Right atrium auricular region (tissue), 2 donors: ENCODE data around the gene SLC41A3. TPM values are rescaled to one million over a fixed set of nuclear protein-coding genes. Genes with fewer than 3 reads are reported as not detected.
"Not testable (repeated sequence)": the region's sequence is repeated elsewhere in the genome, so short reads cannot be mapped to it uniquely, and the experiment has no call there.

Experiments
- DNase-seq: peaks from one replicate; pipeline ENCODE4 v3.0.0-alpha.2; 2019; ENCODE audit warnings: low spot score
- H3K27ac ChIP-seq, 2 donors: fragments of 200-600 bp; sonication (generic); 1 replicate in 1 of 2; 2 replicates in 1 of 2; pipeline ENCODE4 v1.5.1; 2016 to 2019
- H3K27me3 ChIP-seq, 2 donors: fragments of 200-600 bp; sonication (generic); one replicate each; pipeline versions ENCODE4 v1.5.1 to v1.6.0; 2017 to 2019
- H3K36me3 ChIP-seq: fragments of 200-600 bp; sonication (generic); one replicate; pipeline ENCODE4 v1.5.1; 2016
- H3K4me1 ChIP-seq, 2 donors: fragments of 200-600 bp; sonication (generic); one replicate each; pipeline versions ENCODE4 v1.5.1 to v1.6.0; 2017 to 2019
- H3K4me3 ChIP-seq, 2 donors: fragments of 200-600 bp; sonication (generic); 1 replicate in 1 of 2; 2 replicates in 1 of 2; pipeline ENCODE4 v1.5.1; 2017 to 2019; ENCODE audit warnings: mild to moderate bottlenecking in 1 of 2, moderate library complexity in 1 of 2
- H3K9me3 ChIP-seq, 2 donors: fragments of 200-600 bp; sonication (generic); one replicate each; pipeline ENCODE4 v1.5.1; 2019
- total RNA-seq, 2 donors: library from RNA; depleted of rRNA; stranded (reverse); fragments of >200 nt; gene quantifications; one replicate each; pipeline ENCODE4 v1.1.0, GENCODE V29; 2016
- TF ChIP-seq, protein P1 (sequence below), 2 donors: fragments of 200-600 bp; sonication (generic); IDR thresholded peaks; one replicate each; pipeline ENCODE4 v1.5.1; 2019; ENCODE audit warnings: antibody characterized with exemption in 2 of 2

Gene SLC41A3
- total RNA-seq, 2 donors from 2014 or later = 34.1 to 39.6 TPM

DNA sequence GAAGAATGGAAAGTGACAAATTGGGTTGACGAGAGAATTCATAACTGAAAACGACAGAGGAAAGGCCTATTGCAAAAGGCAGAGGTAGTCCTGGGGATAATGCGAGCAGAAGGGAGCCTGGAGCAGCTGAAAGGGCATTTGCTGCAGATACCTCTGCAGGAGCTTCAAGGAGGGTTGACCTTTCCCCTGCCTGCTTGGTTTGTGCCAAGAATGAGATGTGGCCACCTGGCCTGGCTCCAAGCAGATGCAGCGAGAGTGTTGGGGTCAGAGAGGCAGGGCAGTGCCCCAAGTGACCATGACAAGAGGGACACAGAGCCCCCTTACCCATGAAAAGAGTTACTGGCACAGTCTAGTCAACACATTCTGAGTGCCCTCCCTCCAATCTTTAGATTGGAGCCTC, 43.5 kb downstream of the SLC41A3 start:
- Histone ChIP-seq H3K27me3 (no peaks in the 10 kb centered on the region), H3K4me1 (no peaks in the 10 kb centered on the region), H3K36me3 (no peaks in the 10 kb centered on the region), H3K4me3 (no peak overlapping the region), H3K9me3 (peaks cover 0 to 10% of the 10 kb centered on the region in 2 donors), H3K27ac (no peak overlapping the region)
- DNase-seq = peak; percentile 42
- TF ChIP-seq, protein P1, sequence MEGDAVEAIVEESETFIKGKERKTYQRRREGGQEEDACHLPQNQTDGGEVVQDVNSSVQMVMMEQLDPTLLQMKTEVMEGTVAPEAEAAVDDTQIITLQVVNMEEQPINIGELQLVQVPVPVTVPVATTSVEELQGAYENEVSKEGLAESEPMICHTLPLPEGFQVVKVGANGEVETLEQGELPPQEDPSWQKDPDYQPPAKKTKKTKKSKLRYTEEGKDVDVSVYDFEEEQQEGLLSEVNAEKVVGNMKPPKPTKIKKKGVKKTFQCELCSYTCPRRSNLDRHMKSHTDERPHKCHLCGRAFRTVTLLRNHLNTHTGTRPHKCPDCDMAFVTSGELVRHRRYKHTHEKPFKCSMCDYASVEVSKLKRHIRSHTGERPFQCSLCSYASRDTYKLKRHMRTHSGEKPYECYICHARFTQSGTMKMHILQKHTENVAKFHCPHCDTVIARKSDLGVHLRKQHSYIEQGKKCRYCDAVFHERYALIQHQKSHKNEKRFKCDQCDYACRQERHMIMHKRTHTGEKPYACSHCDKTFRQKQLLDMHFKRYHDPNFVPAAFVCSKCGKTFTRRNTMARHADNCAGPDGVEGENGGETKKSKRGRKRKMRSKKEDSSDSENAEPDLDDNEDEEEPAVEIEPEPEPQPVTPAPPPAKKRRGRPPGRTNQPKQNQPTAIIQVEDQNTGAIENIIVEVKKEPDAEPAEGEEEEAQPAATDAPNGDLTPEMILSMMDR (IDR thresholded peaks at IDR 0.05) = no peak

DNA sequence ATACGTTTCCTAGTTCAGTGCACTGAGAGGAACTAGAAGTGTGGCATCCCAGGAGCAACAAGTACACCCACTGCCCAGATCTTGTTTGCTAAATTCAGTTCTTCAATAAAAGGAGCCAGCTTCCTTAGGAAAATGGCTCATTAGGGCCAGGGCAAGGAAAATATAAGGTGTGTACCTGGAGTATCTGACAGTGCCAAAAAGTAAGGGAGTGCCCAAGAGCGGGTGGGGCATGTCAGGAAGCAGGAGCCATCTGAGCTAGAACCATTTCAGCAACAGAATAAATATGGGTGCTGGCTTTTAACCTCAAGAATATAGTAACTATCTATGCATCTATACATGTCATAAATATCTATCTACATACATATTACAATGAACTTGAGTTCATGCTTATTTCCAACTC, 44.1 kb downstream of the SLC41A3 start:
- no peaks in the 10 kb centered on the region for H3K4me1 ChIP-seq

DNA sequence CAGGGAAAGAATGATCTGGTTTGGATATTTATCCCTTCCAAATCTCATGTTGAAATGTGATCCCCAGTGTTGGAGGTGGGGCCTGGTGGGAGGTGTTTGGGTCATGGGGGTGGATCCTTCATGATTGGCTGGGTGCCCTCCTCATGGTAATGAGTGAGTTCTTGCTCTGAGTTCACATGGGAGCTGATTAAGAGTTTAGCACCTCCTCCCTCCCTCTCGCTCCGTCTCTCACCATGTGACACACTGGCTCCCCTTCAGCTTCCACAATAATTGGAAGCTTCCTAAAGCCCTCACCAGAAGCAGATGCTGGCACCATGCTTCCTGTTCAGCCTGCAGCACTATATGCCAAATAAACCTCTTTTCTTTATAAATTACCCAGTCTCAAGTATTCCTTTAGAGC, 45.1 kb downstream of the SLC41A3 start:
- peaks cover 0 to 10% of the 10 kb centered on the region in 2 donors for H3K9me3 ChIP-seq
- H3K27ac ChIP-seq, H3K4me1 ChIP-seq, H3K27me3 ChIP-seq, DNase-seq, H3K4me3 ChIP-seq, H3K36me3 ChIP-seq: not testable (repeated sequence)

More for the DNA sequence above, 44.1 kb downstream of the SLC41A3 start:
- no peak for DNase-seq
- H3K4me3 ChIP-seq = no peak overlapping the region
- TF ChIP-seq, protein P1 (IDR thresholded peaks at IDR 0.05) = no peak
- no peaks in the 10 kb centered on the region for H3K36me3 ChIP-seq
- H3K27me3 ChIP-seq = no peaks in the 10 kb centered on the region
- H3K9me3 ChIP-seq = peaks cover 0 to 10% of the 10 kb centered on the region in 2 donors
- no peak overlapping the region for H3K27ac ChIP-seq

DNA sequence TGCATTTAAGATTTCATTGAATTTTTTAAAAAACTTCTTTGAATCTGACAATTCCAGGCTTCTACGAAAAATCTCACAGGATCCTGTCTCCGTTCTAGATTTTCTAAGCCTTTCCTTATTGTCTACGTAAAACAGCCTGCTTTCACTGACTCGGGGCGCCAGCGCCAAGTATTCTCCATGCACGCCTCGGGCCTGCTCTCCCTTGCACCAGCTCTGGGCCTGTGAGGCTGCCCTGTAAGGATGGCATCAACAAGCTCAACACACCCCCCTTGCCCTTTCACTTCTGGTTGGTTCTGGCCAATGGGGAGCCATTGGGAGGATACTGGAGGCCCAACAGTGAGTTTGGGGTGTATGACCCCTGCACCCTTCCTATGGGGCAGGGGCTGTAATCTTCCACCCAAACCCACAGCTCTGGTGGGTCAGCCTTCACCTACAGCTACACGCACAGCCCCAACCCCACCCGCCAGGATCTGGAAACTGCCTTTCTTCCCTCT, 47.8 kb downstream of the SLC41A3 start:
- H3K4me3 ChIP-seq = no peak overlapping the region
- TF ChIP-seq, protein P1 (IDR thresholded peaks at IDR 0.05) = no peak
- no peak overlapping the region for H3K27ac ChIP-seq
- no peaks in the 10 kb centered on the region for H3K27me3 ChIP-seq
- H3K36me3 ChIP-seq = peaks cover 7% of the 10 kb centered on the region
- H3K4me1 ChIP-seq = no peaks in the 10 kb centered on the region
- DNase-seq = peak; percentile 30
- H3K9me3 ChIP-seq = no peaks in the 10 kb centered on the region

DNA sequence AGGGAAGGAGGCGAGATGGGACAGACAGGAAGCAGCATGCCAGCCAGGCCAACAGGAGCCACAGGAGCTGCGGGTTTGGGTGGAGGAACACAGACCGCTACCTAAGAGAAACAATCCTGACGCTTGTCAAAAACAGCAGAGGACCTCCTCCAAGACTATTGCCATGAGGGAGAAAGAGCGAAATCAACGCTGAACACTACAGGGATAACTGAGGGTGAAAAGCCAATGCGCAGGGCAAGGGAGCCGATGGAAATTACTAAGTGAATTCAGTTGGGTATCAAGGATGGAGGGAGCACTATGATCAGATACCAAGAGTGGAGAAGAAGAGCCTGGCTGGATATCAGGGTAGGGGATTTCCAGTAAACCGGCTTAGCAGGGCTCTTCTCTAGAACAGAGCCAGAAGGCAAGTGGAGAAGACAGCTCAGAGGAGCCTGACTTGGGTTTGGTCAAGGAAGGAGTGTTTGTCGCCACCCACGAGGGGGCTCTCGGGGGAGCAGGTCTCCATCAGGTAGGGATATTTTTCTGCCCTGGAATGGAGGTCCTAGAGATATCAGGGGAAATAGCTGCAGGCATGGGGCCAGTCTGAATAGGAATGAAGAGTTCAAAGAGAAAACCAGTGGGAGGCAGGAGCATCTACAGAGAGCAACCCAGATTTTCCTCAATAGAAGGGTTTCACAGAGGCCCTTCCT, 48.4 kb downstream of the SLC41A3 start:
- H3K36me3 ChIP-seq = peaks cover 7% of the 10 kb centered on the region
- H3K27ac ChIP-seq = no peak overlapping the region
- no peaks in the 10 kb centered on the region for H3K4me1 ChIP-seq
- no peak overlapping the region for H3K4me3 ChIP-seq
- TF ChIP-seq, protein P1 (IDR thresholded peaks at IDR 0.05) = no peak
- no peaks in the 10 kb centered on the region for H3K27me3 ChIP-seq
- peak; percentile 18 for DNase-seq
- no peaks in the 10 kb centered on the region for H3K9me3 ChIP-seq

DNA sequence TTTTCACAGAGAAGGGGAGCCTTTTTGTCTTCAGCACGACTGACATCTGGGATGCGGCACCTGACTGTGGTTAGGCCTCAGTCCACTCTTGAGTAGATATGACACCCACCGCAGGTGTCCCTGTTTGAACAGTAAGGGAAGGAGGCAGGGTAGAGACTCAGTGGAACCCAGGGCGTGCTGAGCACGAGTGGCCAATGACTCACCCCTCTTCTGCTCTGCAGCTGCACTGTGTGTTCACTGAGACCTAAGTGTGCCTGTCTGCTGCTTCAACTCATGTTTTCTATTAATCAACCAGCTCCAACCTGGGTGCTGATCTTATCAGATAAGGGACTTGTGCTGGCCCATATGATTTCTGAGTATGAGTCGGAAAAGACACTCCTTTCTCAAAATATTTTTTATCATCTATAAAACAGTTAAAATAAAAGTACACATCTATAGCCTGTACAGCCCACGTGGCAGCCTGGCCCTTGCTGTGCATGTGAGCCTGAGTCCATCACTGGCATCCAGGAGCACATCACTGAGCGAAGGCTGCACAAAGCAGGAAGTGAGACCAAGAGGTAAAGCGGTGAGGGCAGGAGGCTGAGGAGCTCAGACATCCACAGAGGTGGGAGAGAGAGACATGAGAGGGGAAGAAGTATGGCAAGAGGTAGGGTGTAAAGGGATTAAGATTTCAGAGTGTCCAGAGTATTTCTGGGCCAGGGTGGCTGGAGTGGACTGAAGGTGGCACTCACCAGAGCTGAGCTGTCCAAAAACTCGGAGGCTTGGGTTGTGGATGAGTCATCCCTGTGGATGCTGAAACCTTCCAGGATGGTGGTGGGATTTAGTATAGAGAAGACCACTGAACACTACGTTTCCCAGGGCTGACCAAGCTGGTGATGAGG, 49.2 kb downstream of the SLC41A3 start:
- Histone ChIP-seq H3K4me1 (no peaks in the 10 kb centered on the region), H3K27ac (no peak overlapping the region), H3K9me3 (no peaks in the 10 kb centered on the region), H3K36me3 (peaks cover 7% of the 10 kb centered on the region), H3K27me3 (no peaks in the 10 kb centered on the region), H3K4me3 (no peak overlapping the region)
- peak; percentile 49 for DNase-seq
- TF ChIP-seq, protein P1 (IDR thresholded peaks at IDR 0.05) = no peak
